Coronary artery (tissue), 2 donors: ENCODE data around the gene DOCK4.

Experiments
- DNase-seq: peaks from one replicate; pipeline ENCODE4 v3.0.0-alpha.2; 2017; ENCODE audit warnings: low spot score
- H3K27ac ChIP-seq, 2 donors: fragments of 200-600 bp; sonication (generic); one replicate each; pipeline ENCODE4 v1.5.1; 2016 to 2019
- H3K4me3 ChIP-seq: fragments of 200-600 bp; sonication (generic); 2 replicates; pipeline ENCODE4 v1.5.1; 2016; ENCODE audit warnings: mild to moderate bottlenecking, moderate library complexity
- CTCF ChIP-seq: fragments of 200-600 bp; sonication (generic); IDR thresholded peaks from one replicate; pipeline ENCODE4 v1.5.1; 2019; ENCODE audit warnings: antibody characterized with exemption

Gene DOCK4

GRCh38 chr7:112215787-112216186, 9.6 kb upstream of the DOCK4 start:
- TF ChIP-seq CTCF = no peak
- no peak overlapping the region for H3K27ac ChIP-seq
- H3K4me3 ChIP-seq = no peak overlapping the region
- no peak for DNase-seq

- Histone ChIP-seq H3K27ac (no peak overlapping the region), H3K4me3 (no peak overlapping the region)
- DNase-seq = no peak
- no peak for TF ChIP-seq CTCF
Observed at GRCh38 chr7:112214883-112215282, 8.7 kb upstream of the DOCK4 start.

DNA sequence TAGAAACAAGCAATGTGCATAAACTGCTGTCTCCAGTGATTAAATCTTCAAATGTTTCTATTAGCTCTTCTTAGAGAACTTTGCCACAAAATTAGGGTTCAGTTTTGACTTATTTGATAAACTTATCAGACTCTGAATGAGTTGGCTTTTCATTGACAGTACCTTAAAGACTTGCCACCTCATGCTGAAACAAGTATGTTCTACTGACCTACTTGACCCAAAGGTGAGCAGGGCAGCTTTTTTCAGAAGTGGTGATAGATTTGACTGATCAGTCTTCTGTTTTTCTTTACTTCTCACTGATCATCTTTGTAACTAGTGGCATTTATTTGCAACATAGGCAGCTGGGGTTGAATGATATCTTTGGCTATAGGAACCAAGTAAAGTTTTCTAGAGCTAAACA, 8.1 kb upstream of the DOCK4 start:
- TF ChIP-seq CTCF = no peak
- Histone ChIP-seq H3K4me3 (no peak overlapping the region), H3K27ac (no peak overlapping the region)
- no peak for DNase-seq

DNA sequence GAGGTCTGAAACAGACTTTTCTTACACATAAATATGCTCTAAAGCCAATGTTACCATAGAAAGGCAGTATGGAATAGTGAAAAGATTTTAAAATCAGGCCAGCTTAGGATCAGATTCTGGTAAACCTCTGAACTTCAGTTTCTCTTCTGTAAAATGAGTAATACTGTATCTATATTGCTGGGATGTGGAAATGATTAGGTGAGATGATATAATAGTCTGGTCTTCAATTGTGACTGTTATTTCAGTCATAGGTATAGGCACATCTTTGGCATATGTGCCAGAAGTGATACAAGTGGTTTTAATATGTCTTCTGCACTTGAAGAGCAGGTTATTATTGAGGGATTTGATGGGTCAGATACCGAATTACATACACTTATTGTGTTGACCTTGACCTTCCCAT, 7.5 kb upstream of the DOCK4 start:
- DNase-seq = no peak
- no peak for TF ChIP-seq CTCF
- H3K4me3 ChIP-seq = no peak overlapping the region
- H3K27ac ChIP-seq = no peak overlapping the region

DNA sequence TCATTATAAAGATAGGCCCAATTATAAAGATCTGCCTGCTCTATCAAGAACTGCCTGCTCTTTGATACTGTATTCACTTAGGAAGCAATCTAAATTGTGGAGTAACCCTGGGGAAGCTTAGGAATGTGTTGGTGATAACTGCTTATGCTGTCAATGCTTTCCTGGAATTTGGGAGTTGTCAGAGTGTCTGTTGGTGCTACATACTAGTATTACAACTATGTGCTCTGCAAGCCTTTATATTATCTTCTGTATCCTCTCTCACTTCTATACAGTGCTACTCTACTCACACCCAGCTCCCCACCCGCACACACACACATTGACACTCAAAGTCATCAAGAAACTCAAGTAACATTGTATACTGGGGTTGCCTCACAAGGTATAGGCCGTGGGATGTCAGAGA, 6.4 kb upstream of the DOCK4 start:
- DNase-seq = no peak
- no peak overlapping the region for H3K27ac ChIP-seq
- no peak for TF ChIP-seq CTCF
- H3K4me3 ChIP-seq = no peak overlapping the region

DNA sequence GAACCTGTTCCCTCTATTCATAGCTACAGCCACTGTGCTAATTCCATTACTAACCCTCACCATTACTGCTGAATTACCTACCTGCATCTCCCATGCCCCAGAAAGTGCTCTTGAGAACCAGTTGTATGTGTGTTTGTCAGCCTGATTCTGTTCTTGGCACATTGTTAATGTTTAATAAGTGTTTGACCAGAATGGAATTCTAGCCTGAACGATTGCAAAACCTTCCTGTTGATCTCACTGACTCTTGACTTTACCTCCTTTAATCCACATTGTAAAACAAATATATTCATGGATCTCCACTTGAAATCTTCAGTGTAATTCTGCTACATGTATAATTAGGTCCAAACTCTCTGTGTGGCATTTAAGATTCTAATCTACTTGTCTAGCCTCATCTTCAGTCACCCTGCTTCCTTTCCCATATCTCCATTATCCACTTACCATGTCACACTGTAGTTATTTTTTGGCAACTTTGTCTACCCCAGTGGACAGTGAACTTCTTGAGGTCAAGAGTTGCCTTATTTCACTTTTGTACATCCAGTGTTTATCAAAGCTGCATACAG, 5.2 kb upstream of the DOCK4 start:
- TF ChIP-seq CTCF = no peak
- Histone ChIP-seq H3K27ac (no peak overlapping the region), H3K4me3 (no peak overlapping the region)
- no peak for DNase-seq

DNA sequence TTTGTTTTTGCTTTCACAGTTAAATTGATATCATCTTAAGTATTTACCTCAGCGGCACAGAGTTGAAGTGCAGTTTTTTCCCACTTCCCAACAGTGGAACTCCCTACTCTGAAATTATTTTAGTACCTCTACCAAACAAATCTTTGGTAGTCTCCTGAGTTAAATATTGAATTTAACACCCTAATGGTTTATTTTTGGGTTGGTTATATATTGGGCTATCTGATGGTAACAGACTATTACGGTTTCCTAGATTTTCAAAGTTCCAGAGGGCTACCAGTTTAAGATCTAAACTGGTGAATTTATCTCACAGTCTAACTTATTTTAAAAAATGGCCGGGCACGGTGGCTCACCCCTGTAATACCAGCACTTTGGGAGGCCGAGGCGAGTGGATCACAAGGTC, 1.6 kb upstream of the DOCK4 start:
- no peak for TF ChIP-seq CTCF
- DNase-seq = no peak
- no peak overlapping the region for H3K4me3 ChIP-seq
- no peak overlapping the region for H3K27ac ChIP-seq
